Measurements from ENCODE around the gene LUZP1. TPM values are rescaled to one million over a fixed set of nuclear protein-coding genes. Genes with fewer than 3 reads are reported as not detected.
A peak's percentile ranks its signal among the peaks of the same experiment; 100 is the strongest.

Gene LUZP1
- polyA plus RNA-seq, 1 of the 3 experiments (the other 2 are of a cell fraction): 8.9 TPM

DNA sequence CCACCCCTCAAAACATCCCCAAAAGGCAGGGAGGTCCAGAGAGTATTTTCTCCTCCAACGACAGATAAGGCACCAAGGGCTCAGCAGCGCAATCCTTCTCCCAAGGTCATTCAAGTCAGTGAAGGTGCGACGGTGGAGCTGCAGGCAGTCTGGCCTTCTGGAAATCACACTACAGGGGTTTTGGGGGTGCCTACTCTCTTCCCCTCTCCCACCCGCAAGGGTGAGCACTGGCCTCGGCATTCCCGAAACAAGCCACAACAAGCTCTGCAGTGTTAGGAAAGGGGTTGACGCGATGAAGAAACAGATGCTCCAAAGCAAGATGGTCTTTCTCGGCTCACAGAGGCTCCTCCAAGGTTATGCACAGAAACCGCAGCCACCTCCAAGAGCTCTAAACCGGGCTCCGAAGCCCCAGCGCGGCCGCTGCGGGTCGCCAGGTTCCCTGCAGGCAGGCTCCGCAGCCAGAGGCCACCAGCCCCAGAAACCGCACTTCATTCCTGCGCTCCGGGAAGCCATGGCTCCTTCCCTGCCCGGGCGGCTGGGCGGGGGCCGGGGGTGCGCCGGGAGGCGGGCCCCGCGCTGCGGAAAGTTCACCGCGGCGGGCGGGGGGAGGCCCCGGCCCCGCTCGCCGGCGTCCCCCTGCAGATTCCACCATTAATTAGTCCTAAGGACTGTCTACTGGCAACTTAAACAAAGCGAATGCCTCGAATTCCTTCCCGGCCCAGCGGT is 1.1 kb downstream of the LUZP1 start:
- H3K27ac ChIP-seq (ENCODE audit: low read depth in 2 of 2, low read length in 1 of 2): peak overlapping the region; percentile 80 to 81
- TF ChIP-seq, protein P1, sequence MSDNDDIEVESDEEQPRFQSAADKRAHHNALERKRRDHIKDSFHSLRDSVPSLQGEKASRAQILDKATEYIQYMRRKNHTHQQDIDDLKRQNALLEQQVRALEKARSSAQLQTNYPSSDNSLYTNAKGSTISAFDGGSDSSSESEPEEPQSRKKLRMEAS (IDR thresholded peaks at IDR 0.05; ENCODE audit: low read depth): peak; percentile 24
- TF ChIP-seq YY1 (IDR thresholded peaks at IDR 0.05; ENCODE audit: low read depth) (0 out of 2 replicates have a peak, but pooled peaks have one; percentile 60), EZH2phosphoT487 (IDR thresholded peaks at IDR 0.05; ENCODE audit: borderline replicate concordance, low read depth) (no peak), JUND (IDR thresholded peaks at IDR 0.05) (no peak)
- TF ChIP-seq, protein P2, sequence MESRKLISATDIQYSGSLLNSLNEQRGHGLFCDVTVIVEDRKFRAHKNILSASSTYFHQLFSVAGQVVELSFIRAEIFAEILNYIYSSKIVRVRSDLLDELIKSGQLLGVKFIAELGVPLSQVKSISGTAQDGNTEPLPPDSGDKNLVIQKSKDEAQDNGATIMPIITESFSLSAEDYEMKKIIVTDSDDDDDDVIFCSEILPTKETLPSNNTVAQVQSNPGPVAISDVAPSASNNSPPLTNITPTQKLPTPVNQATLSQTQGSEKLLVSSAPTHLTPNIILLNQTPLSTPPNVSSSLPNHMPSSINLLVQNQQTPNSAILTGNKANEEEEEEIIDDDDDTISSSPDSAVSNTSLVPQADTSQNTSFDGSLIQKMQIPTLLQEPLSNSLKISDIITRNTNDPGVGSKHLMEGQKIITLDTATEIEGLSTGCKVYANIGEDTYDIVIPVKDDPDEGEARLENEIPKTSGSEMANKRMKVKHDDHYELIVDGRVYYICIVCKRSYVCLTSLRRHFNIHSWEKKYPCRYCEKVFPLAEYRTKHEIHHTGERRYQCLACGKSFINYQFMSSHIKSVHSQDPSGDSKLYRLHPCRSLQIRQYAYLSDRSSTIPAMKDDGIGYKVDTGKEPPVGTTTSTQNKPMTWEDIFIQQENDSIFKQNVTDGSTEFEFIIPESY (IDR thresholded peaks at IDR 0.05; ENCODE audit: borderline replicate concordance, low read depth): no peak
- peak overlapping the region; percentile 89 for H3K4me2 ChIP-seq
- peaks cover 52% of the 10 kb centered on the region for H4K20me1 ChIP-seq (ENCODE audit: insufficient read depth)
- 8% methylated on average over 8 of the region's 45 CpGs for whole genome bisulfite sequencing (ENCODE audit: low lambda C conversion rate)
- no peaks in the 10 kb centered on the region for H3K36me3 ChIP-seq (replicated peaks in 1 of 2; ENCODE audit: control insufficient read depth in 1 of 2, insufficient read depth in 2 of 2, low read length in 1 of 2)
- no peaks in the 10 kb centered on the region for H3K9me2 ChIP-seq
- ChIA-PET POLR2A (interaction anchor here (0.6 to 1.2 kb wide), 2 partner anchors 10 to 1523 kb away, joined by 3 to 7 read pairs; no protein-coding TSS in a partner anchor), CTCF (interaction anchor here (0.7 to 11.6 kb wide), 4 partner anchors 17 to 451 kb away, joined by 3 to 96 read pairs (median 10); no protein-coding TSS in a partner anchor)
- peak; percentile 88 for DNase-seq
- peaks cover 56% of the 10 kb centered on the region for H3K79me2 ChIP-seq (ENCODE audit: insufficient read depth)
- no peaks in the 10 kb centered on the region for H3K9me3 ChIP-seq
- peak overlapping the region; percentile 77 for H3K9ac ChIP-seq
- H3F3A ChIP-seq (replicated peaks; ENCODE audit: insufficient read depth): peaks cover 11% of the 10 kb centered on the region
- H2AFZ ChIP-seq (ENCODE audit: low read depth): no peak overlapping the region
- peaks cover 10 to 16% of the 10 kb centered on the region in 2 experiments for H3K4me1 ChIP-seq (ENCODE audit: control insufficient read depth in 1 of 2, insufficient read depth in 2 of 2, low read depth in 1 of 2, low read length in 1 of 2)
- peak overlapping the region; percentile 71 to 96 for H3K4me3 ChIP-seq (ENCODE audit: low read depth in 2 of 2, low read length in 1 of 2)
- no peaks in the 10 kb centered on the region for H3K27me3 ChIP-seq (ENCODE audit: insufficient read depth)

DNA sequence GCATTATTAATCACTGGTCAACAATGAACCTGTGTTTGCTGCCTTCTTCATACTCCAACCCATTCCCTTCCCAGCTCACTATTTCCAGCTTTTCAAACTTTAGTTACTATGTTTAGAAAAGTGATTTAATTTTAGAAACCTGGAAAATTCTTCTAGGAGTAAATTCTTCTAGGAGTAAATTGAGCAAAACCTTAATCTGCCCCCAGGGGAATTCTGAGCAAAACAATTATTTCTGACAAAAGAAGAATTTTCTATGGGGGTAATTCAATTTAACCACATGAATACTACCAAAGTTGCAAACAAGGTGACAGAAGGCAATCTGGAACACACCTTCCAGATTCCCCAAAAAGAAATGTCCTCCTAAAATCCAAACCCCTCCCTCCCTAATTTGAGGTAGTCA is 1.8 kb downstream of the LUZP1 start:
- CTCF ChIA-PET: interaction anchor here (1.0 to 11.6 kb wide), 3 partner anchors 18 to 72 kb away, joined by 3 to 96 read pairs (median 16); no protein-coding TSS in a partner anchor
- no peak for DNase-seq

More for the DNA sequence above, 1.8 kb downstream of the LUZP1 start:
- H2AFZ ChIP-seq (ENCODE audit: low read depth): no peak overlapping the region
- H3K9ac ChIP-seq: peak overlapping the region; percentile 77; the same call in 1 of the 2 replicates
- TF ChIP-seq NFIC (IDR thresholded peaks at IDR 0.05; ENCODE audit: borderline replicate concordance): no peak
- no peak for TF ChIP-seq SIN3A (IDR thresholded peaks at IDR 0.05; ENCODE audit: borderline replicate concordance, low read depth, low read length)
- no peak for TF ChIP-seq NRF1 (IDR thresholded peaks at IDR 0.05; ENCODE audit: low read depth, low read length)
- TF ChIP-seq GATA2 (CRISPR knock-in tag; IDR thresholded peaks at IDR 0.05): no peak
- TF ChIP-seq, protein P3, sequence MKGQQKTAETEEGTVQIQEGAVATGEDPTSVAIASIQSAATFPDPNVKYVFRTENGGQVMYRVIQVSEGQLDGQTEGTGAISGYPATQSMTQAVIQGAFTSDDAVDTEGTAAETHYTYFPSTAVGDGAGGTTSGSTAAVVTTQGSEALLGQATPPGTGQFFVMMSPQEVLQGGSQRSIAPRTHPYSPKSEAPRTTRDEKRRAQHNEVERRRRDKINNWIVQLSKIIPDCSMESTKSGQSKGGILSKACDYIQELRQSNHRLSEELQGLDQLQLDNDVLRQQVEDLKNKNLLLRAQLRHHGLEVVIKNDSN (IDR thresholded peaks at IDR 0.05; ENCODE audit: borderline replicate concordance, low read depth): no peak
- TF ChIP-seq TEAD4 (IDR thresholded peaks at IDR 0.05; ENCODE audit: borderline replicate concordance, insufficient read depth): no peak
- no peak for TF ChIP-seq MEF2A (IDR thresholded peaks at IDR 0.05; ENCODE audit: borderline replicate concordance, low read depth)
- TF ChIP-seq YY1 (IDR thresholded peaks at IDR 0.05; ENCODE audit: low read depth): no peak
- no peak for TF ChIP-seq POLR2AphosphoS5 (IDR thresholded peaks at IDR 0.05; ENCODE audit: low read depth, low read length)
- TF ChIP-seq CHD2 (IDR thresholded peaks at IDR 0.05; ENCODE audit: low read length, partially characterized antibody): no peak
- TF ChIP-seq, protein P4, sequence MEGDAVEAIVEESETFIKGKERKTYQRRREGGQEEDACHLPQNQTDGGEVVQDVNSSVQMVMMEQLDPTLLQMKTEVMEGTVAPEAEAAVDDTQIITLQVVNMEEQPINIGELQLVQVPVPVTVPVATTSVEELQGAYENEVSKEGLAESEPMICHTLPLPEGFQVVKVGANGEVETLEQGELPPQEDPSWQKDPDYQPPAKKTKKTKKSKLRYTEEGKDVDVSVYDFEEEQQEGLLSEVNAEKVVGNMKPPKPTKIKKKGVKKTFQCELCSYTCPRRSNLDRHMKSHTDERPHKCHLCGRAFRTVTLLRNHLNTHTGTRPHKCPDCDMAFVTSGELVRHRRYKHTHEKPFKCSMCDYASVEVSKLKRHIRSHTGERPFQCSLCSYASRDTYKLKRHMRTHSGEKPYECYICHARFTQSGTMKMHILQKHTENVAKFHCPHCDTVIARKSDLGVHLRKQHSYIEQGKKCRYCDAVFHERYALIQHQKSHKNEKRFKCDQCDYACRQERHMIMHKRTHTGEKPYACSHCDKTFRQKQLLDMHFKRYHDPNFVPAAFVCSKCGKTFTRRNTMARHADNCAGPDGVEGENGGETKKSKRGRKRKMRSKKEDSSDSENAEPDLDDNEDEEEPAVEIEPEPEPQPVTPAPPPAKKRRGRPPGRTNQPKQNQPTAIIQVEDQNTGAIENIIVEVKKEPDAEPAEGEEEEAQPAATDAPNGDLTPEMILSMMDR (IDR thresholded peaks at IDR 0.05): no peak; the same call in 1 of the 2 replicates
- TF ChIP-seq, protein P5, sequence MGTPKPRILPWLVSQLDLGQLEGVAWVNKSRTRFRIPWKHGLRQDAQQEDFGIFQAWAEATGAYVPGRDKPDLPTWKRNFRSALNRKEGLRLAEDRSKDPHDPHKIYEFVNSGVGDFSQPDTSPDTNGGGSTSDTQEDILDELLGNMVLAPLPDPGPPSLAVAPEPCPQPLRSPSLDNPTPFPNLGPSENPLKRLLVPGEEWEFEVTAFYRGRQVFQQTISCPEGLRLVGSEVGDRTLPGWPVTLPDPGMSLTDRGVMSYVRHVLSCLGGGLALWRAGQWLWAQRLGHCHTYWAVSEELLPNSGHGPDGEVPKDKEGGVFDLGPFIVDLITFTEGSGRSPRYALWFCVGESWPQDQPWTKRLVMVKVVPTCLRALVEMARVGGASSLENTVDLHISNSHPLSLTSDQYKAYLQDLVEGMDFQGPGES (IDR thresholded peaks at IDR 0.05; ENCODE audit: low read depth, low read length): no peak
- TF ChIP-seq, protein P2 (IDR thresholded peaks at IDR 0.05; ENCODE audit: borderline replicate concordance, low read depth): no peak
- H3K4me3 ChIP-seq (ENCODE audit: low read depth in 2 of 2, low read length in 1 of 2): peak overlapping the region; percentile 71 to 96
- peaks cover 63% of the 10 kb centered on the region for H3K79me2 ChIP-seq (ENCODE audit: insufficient read depth)
- H3K27ac ChIP-seq (ENCODE audit: low read depth in 2 of 2, low read length in 1 of 2): peak overlapping the region; percentile 80 to 81; a peak in 3 of 4 replicates
- peaks cover 11% of the 10 kb centered on the region for H3F3A ChIP-seq (replicated peaks; ENCODE audit: insufficient read depth)
- peak overlapping the region; percentile 89 for H3K4me2 ChIP-seq
- no peaks in the 10 kb centered on the region for H3K36me3 ChIP-seq (replicated peaks in 1 of 2; ENCODE audit: control insufficient read depth in 1 of 2, insufficient read depth in 2 of 2, low read length in 1 of 2)
- no peaks in the 10 kb centered on the region for H3K9me2 ChIP-seq
- peaks cover 10 to 16% of the 10 kb centered on the region in 2 experiments for H3K4me1 ChIP-seq (ENCODE audit: control insufficient read depth in 1 of 2, insufficient read depth in 2 of 2, low read depth in 1 of 2, low read length in 1 of 2)
- peaks cover 58% of the 10 kb centered on the region for H4K20me1 ChIP-seq (ENCODE audit: insufficient read depth)
- no peaks in the 10 kb centered on the region for H3K9me3 ChIP-seq
- H3K27me3 ChIP-seq (ENCODE audit: insufficient read depth): no peaks in the 10 kb centered on the region
- POLR2A ChIA-PET: interaction anchor here (1.2 kb wide), 1 partner anchor 11 kb away, joined by 3 read pairs; no protein-coding TSS in a partner anchor
